Fibroblast of villous mesenchyme (primary cell): ENCODE results near the gene ARHGAP12. TPM values are rescaled to one million over a fixed set of nuclear protein-coding genes. Genes with fewer than 3 reads are reported as not detected.

ENCODE experiments used
- DNase-seq: peaks from one replicate; pipeline ENCODE4 v3.0.0-alpha.2; 2010; ENCODE audit warnings: low read depth
- H3K4me3 ChIP-seq: 2 replicates; pipeline ENCODE4 v1.5.1; 2011; ENCODE audit warnings: low read depth, mild to moderate bottlenecking, low read length
- CTCF ChIP-seq: IDR thresholded peaks from 2 replicates; pipeline ENCODE4 v1.5.1; 2012; ENCODE audit warnings: low read depth, mild to moderate bottlenecking, low read length; ENCODE audit not compliant: insufficient read depth
- total RNA-seq: library from RNA; depleted of rRNA; stranded (reverse); fragments of >200 nt; gene quantifications from 2 replicates; pipeline ENCODE4 v1.2.3, GENCODE V29; 2012

ARHGAP12 gene
- total RNA-seq, 1 donor: 57.0 TPM

- DNase-seq: no peak
- no peak for TF ChIP-seq CTCF
- no peak overlapping the region for H3K4me3 ChIP-seq
Observed at GRCh38 chr10:31956200-31956946, 27.7 kb upstream of the ARHGAP12 start.

- no peak for DNase-seq
- no peak overlapping the region for H3K4me3 ChIP-seq
- no peak for TF ChIP-seq CTCF
Observed at GRCh38 chr10:31954410-31955191, 26.0 kb upstream of the ARHGAP12 start.

GRCh38 chr10:31953480-31953879 is 24.8 kb upstream of the ARHGAP12 start:
- TF ChIP-seq CTCF: no peak
- no peak for DNase-seq
- no peak overlapping the region for H3K4me3 ChIP-seq

- DNase-seq: no peak
- H3K4me3 ChIP-seq: no peak overlapping the region
- no peak for TF ChIP-seq CTCF
Observed at GRCh38 chr10:31953080-31953479, 24.4 kb upstream of the ARHGAP12 start.

GRCh38 chr10:31952066-31952465 is 23.4 kb upstream of the ARHGAP12 start:
- H3K4me3 ChIP-seq: no peak overlapping the region
- no peak for TF ChIP-seq CTCF
- peak; percentile 53 for DNase-seq

- no peak overlapping the region for H3K4me3 ChIP-seq
- no peak for DNase-seq
- TF ChIP-seq CTCF: no peak
Observed at GRCh38 chr10:31949266-31949665, 20.6 kb upstream of the ARHGAP12 start.
